GM19025 (cell line): ENCODE measurements around the gene PPP2R2C.

ENCODE experiments used
- ATAC-seq: cut with Tn5 transposase; IDR thresholded peaks from one replicate; pipeline ENCODE4 v1.9.1; 2021; ENCODE audit warnings: mild to moderate bottlenecking, low read depth, moderate library complexity; ENCODE audit not compliant: unreplicated experiment

PPP2R2C gene

DNA sequence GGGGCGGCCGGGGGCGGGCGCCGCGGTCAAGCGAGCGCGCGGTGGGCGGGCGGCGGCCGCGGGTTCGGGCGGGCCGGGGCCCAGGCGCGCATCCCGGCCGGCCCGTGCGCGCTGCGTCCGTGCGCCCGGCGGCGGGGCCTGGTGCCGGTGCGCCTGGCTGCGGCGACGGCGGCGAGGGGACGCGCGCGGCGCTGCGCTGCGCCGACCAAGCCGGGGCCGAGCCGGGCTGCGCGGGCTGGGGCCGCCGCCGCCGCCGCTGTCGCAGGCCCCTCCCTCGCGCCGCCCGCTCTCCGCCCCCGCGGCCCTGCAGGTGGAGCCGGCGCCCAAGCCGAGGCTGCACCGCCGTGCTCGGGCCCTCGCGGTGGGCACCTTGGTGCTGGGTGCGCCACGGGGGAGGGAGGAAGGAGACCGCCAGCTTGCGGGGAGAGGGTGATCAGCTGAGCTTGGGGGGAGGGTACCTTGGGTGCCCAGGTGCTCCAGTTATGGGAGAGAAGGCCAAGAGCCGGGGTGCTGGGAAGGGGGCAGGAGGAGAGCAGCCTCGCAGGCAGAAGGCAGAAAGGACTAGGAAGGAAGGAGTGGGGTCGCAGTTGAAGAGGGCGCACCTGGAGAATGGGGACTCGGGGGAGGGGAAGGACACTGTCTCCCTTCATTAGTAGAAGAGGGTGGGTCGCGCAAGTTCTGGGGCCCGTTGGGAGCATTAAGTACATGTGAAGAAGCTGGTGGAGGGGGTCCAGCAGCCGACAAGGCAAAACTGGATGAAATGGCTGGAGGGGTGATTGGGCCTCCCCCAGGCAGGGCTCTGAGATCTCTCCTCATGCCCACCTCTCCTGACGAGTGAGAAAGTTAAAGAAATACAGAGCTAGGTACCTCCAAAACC is at the start of gene PPP2R2C:
PPP2R2C (minus strand) TSS at position 228 of the 877 bp plus-strand sequence. CDS start 385 bp downstream, outside the sequence.
- no peak for ATAC-seq

DNA sequence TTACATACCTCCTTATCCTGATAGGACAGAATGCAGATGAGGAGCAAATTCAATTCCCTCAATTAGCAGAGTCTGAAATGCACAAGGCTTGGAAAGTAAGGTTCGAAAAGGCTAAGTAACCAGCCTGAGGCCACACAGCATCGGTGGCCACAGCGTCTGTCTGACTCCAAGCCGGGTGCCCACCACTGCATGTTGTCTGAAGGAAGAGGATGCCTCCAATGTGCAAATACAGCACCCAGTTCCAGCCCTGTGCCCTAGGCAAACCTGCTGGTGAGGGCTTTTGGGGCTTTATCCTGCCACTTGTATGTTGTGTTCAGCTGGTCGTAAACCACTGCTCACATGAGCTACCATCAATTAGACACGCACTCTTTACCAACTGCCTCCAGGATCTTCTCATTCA is 48.6 kb upstream of the PPP2R2C start:
- ATAC-seq: no peak

DNA sequence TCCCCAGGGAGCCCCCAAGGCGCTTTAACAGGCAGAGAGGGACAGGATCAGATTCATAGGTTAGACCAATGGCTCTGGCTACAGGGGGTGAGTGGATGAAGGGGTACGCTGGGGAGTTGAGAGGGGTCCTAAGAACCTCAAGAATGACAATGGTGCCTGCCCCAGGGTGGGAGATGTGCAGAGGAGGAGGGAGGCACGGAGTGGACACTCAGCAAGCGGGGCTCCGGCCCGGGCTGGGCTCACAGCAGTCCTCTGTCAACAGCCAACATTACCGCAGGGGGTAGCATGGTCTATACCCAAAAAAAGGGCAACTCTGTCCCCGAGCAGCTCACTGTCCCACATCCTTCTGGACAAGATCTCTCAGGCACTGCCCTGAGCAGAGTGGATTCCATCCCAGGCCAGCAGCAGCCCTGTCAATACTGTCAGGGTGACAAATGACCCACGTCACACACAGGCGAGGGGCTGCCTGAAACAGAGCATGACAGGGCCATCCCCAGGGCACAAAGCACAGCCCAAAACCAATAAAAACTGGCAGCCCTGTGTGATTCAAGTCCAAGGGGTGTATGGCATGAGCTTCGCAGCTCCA is 47.7 kb upstream of the PPP2R2C start:
- ATAC-seq: no peak

DNA sequence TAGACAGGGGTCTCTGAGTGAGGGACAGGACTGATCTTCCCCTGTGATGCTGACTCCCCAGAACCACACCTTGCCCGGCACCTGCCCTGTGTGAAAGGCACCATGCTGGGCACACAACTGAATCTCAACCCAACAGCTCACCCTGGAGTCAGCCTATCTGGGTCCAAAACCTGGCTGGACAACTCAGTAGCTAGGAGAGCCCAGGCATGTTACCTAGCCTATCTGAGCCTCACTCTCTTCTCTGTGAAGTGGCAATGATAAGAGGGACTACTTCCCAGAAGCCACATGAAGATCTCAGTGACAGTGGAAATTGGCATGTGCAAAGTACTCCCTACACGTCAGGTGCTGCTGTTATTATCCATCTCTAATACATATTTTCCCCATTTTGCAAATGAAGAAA is 44.8 kb upstream of the PPP2R2C start:
- no peak for ATAC-seq

DNA sequence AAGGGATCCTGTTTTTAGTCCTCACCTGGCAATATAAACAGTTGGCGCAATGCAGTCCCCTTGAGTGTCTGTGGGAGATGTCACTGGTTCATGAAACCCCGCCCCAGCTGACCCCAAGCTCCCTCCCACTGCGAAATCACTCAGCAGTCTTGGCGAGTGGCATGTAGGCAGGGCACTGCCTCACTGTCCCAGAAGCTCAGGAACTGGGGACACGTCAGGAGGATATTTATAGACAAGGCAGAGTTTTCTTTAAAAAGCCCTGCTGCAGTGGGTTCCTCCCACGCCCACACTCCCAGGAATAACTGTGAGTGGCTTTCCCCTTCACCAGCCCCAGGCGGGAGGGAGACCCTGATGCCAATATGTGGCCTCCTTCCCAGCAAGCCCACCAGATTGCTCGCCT is 44.3 kb upstream of the PPP2R2C start:
- ATAC-seq: no peak

DNA sequence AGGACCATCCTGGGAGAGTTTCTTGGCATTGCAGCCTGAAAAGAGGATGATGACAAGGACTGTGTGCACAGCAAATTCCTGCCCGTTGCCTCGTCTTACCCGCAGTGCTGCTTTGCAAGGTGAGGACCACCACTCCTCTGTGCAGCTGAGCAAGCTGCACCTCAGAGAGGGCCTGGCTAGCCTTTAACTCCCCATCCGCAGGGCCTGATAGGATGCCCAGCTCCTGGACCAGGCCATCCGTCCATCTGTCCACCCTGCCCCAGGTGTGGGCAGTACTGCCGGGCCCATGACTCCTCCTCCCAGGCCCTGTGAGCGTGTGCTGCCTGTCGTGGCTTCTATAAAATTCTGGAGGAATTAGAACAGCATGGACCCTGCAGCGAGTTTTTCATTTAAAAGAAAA is 43.9 kb upstream of the PPP2R2C start:
- ATAC-seq: no peak

DNA sequence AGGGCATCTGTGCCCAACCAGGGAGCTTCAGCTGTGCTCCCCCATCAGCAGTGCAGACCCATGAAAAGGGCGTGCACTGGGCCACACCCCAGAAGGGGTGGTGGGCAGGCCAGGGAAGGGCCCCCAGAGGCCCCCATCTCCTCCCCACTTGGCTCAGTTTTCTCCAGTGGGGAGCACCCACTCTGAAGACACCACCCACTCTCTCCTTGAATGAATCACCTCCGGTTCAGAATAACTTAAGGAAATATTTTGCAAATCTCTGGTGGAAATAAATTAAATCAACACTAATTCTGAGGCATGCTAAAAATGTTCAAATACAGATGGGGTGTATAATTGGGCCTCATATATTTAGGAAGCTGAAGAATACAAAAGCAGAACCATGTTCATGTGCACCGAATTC is 41.3 kb upstream of the PPP2R2C start:
- ATAC-seq: no peak

DNA sequence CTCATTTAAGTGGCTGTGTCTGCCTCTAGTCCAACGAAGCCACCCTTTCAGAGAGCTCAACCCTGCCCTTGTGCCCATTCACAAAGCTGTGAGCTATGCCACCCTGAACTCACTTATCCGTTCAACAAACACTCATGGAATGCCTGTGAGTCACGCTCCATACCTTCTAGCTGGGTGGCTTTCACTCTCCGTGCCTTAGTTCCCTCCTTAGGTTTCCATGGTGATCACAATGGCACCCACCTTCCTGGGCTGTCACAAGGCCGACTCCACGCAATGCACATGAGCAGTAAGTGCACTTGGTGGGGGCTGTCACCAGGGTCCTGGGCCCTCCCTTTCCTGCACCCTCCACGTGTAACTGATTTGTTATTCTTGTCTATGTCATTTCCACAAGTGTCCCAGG is 37.2 kb upstream of the PPP2R2C start:
- ATAC-seq: no peak

DNA sequence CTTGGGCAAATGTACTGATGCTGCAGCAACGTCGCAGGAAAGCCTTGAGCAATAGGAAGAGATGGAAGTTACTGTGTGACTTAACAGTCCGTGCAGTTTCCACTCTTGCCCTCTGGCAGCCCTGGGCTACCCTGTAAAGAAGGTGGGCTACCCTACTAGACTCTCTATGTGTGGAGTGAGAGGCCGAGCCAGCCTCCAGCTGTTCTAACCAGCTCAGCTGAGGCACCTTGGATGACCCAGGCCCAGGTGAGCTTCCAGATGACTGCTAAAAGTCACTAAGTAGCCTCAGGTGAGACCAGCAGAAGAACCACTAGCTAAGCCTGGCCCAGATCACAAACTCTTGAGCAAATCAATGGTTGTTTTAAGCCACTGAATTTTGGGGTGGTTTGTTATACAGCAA is 34.9 kb upstream of the PPP2R2C start:
- ATAC-seq: no peak

DNA sequence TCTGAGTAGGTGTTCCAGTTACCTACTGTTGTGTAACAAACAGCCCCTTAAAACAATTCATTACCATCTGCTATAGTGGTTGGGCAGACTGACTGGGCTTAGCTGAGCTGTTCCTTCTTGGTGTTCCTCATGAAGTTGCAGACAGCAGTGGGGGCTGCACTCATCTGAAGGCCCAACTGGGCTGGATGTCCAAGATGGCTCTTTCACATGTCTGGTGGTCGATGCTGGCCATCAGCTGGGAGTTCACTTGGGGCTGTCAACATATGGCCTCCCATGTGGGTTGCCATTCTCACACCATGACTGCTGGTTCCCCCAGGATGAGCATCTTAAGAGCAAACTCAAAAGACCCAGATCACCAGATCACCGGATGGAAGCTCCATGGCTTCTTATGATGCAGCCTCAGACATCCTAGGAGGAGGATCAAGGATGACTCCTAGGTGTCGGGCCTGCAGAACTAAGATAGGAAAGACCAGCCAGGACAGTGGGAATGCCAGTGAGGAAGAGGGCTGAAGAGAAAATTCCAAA is 34.3 kb upstream of the PPP2R2C start:
- ATAC-seq: no peak

DNA sequence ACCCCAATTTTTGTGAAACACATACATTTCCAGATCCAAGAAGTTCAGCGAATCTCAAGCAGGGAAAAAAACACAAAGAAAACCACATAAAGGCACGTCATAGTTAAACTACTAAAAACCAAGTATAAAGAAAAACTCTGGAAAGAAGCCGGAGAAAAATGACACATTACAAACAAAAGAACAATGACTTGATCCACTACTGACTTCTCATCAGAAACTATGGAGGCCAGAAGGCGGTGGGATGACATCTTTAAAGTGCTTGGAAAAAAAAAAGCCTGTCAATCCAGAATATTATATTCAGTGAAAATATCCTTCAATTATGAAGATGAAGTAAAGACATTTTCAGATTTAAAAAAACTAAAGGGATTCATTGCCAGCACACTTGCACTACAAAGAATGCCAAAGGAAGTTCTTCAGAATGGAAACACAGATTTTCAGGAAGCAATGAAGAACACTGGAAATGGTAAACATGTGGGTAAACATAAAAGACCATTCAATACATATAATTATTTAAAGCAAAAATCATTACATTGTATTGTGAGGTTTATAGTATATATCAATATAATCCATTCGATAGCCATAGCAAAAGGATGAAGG is 32.6 kb upstream of the PPP2R2C start:
- no peak for ATAC-seq

DNA sequence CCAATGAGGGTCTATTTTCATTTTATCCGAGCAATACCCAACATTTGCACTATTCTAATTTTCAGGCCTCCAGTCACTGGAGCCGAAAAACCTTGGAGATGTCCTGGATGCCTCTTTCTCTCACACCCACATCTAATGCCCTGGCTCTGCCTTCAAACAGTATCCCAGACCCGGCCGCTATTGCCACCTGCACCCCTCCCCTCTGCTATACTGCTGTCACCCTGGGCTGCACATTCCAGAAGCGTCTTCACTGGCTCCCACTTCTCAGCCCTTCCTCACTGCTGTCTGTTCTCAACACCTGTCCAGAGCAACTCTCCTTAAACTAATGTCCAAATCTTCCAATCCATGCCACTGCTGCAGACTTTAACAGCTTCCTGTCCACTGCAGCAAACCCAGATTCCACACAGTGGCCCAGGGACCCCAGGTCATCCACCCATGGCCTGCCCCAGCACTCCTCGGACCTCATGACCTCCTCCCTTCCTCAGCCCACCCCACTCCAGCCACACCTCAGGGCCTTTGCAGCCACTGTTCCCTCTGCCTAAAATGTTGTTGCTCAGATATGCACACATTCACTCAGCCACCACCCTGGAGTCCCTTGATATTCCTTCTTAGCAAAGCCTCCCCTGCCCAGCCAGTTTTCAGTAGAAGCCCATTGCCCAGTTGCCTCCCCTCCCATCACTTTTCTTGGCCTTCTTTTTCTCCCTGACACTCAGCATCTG is 30.5 kb upstream of the PPP2R2C start:
- ATAC-seq: no peak

DNA sequence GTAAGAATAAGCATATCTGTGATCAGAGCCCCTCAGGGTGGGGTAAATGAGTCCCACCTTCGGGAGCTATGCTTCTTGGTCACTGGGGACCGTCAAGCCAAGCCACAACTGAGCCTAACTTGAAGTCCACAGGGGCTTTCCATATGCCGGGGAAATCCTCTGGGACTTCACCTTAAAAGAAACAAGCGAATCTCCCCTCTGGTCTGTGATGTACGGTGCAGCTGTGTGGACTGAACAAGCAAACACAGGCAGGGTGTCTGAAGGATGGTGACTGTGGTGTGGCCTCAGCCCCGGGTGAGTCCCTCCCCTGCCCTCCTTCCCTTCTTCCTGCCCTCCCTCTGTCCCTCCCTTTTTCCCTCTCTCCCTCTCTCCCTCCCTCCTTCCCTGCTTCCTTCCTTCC is 29.7 kb upstream of the PPP2R2C start:
- ATAC-seq: no peak

DNA sequence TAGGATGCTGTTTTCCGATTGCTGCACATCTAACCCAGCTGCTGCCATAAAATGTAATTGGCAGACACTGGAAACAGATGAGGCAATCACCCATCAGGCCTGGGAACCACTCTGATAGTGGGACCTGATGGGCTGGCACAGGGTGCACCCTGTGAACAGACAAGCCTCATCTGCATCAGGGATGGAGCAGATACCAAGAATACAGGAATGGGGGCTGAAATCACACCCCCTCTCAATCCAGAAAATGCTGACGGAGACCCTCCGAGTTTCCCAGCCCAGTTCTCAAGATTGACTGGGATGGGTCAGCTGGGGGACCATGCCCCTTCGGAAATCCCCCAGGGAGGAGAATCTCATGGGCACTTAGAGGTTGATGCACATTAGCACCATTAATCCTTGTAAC is 28.8 kb upstream of the PPP2R2C start:
- no peak for ATAC-seq

DNA sequence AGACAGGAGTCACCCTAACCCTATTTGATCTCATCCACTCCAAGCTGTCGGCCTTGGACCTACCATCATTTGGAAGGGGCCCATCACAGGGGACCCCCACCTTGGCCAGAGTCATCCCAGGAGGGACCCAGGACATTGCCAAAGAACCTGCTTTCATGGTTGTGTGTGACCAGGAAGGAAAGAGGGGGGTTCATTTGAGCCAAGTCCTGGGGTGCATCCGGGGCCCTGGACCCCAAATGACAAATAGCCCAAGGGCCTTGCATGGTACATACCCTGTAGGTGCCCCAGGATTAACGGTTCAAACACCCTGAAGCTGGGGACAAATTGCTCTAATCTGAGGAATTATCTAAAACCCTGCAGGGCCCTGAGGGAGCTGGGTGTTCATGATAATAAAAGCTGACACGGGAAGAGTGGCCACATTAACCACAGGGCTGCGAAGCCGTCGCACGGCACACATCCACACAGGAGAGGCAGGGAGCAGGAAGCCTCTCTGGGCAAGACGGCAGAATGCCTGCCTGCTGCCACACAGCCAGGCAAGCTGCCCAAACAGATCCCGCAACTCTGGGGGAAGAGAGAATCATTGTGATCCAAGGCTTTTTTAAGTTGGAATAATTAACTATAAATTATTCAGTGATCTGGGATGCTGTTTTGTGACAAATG is 28.2 kb upstream of the PPP2R2C start:
- ATAC-seq: no peak

DNA sequence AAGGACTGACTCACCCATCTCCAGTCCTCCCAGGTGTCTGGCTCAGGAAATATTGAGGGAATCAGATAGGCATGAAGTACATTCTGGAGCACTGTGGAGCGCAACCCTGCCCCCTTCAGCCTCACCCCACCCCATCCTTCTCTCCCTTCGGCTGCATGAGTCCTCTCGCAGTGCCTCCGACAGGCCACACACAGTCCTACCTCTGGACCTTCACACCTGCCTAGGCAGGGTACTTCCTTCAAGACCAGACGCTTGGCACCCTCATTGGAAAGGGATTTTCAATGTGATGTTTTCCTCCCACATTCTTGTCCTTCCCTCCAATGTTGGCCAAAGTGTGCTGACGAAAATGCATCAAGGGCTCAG is 26.8 kb upstream of the PPP2R2C start:
- no peak for ATAC-seq

DNA sequence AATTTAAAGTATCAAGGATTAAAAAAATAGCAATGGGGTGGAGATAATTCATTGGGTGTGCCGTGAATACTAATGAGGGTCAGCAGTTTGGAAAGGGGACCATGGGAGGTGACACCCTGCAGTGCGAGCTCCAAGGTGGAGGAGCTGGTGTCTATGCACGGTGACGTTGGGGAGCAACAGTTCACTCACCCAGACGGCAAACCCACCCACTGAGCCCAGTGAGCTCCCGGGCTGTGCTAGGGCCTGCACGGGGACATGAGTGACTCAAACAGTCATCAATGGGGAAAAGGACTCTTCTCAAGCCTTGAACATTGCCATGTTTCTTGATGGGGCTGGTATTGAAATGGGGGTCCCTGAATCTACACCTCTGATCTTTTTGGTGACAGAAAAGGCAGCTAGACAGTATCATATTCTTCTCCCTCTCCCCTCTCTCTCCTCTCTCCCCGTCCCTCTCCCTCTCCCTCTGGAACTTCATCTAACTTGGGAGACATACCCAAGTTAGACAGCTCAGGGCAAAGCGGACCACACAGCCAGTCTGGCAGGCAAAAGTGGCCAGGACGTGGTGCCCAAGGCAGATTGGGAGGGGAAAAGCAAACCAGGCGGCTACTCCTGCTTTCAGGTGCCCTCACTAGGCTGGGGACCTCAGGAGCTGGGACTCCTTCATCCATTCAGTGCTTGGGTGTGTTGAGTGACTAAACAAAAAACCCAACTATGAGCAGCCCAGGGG is 26.3 kb upstream of the PPP2R2C start:
- ATAC-seq: no peak

DNA sequence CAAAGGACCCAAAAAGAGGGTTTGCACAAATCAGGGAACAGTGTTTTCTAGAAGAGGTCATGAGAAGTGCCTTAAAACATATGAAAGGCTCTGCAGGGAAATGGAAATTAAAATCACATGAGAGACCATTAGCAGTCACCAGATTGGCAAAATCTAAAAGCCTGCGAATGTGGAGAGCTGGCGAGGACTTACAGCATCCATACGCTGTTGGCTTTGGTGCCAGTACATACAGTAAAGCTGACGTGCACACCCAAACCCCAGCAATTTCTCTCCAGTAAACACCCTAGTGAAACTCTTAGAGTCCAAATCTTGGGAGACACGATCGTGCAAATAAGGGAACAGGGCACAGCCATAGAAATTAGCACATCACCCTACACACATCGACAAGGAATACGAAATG is 25.4 kb upstream of the PPP2R2C start:
- no peak for ATAC-seq

DNA sequence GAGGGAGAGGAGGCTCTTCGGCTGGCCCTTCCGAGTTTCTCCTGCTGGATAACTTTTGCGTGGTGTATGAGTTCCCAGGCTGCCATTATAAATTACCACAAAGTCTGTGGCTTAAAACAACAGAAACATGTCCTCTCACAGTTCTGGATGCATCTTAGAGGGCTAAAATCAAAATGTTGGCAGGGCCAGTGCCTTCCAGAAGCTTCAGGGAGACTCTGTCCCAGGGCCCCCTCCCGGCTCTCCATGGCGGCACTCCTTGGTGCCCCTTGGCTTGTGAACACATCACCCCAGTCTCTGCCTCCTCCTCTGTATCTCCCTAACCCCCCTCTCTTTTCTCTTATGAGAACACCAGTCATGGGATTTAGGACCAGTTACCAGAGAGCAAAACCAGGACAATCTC is 23.3 kb upstream of the PPP2R2C start:
- no peak for ATAC-seq

DNA sequence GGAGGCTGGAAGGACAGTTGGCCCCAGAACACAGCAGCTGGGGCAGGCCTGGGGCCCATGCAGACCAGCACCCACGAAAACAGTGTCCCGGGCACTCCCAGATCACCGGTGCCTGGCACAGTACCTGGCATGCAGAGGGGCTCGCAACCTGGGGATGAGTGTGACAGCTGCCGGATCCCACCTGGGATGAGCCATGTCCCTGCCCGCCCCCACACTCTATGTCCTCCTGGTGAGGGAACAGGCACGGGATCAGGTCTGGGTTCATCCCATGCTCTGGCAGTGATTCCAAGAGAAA is 22.8 kb upstream of the PPP2R2C start:
- ATAC-seq: no peak
